EH (cell line): ENCODE data around the gene NRP2.
A peak's percentile ranks its signal among the peaks of the same experiment; 100 is the strongest.

Experiments used
- DNase-seq: peaks from one replicate; pipeline ENCODE4 v3.0.0-alpha.2; 2015; ENCODE audit warnings: low read depth

Gene NRP2

DNA sequence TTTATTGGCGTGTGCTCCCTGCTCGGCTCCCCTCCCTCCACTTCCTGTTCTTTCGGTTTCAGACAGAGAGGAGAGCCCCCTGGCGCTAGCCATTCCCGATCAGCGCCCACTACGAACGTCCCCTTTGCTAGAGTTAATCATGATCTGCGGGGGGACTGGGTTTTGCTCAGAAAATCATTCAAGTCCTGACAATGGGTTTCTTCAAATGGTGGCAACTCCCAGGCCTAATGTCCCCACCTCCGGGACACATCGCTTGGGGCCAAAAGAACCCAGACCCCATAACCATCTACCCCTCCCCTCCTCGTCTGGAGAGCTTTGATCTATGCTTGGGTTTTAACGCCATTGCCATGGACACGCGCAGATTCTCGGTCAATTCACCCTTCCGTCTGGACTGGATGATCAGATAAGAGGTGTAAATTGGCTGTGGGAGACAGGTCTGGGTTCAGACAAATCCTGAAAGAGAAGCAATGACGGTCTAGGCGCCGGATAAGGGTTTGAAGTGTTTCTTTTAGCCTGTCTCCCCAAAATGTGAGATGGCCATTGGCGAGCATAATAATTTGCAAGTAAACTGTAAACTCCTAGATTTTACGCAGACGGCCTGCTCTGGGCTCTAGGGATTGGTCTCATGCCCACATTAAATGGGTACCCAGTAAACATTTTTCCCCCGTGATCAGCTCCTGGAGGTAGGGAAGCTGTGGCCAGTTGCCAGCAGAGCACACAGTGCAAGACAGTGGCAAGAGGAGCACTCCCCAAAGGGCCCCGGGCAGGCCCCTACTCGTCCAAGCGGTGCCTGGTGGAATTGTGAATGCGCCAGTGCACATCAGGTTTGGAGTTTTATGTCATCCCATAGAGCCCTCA is 4.7 kb downstream of the NRP2 start:
- DNase-seq = no peak

DNA sequence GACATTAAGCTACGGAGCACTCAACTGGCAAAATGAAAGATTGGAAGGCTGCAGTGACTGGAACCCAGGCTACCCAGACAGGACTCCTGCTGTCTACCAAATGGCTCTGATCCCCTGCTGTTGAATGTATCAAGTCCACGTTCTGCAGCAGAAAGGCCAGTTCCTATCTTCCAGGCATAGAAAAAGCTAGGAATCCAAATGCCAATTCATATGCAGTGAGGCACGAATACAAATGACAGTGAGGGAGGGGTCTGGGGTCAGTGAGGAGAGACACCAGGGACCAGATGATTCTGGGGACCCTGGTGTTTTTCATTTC is 5.3 kb downstream of the NRP2 start:
- DNase-seq = no peak

DNA sequence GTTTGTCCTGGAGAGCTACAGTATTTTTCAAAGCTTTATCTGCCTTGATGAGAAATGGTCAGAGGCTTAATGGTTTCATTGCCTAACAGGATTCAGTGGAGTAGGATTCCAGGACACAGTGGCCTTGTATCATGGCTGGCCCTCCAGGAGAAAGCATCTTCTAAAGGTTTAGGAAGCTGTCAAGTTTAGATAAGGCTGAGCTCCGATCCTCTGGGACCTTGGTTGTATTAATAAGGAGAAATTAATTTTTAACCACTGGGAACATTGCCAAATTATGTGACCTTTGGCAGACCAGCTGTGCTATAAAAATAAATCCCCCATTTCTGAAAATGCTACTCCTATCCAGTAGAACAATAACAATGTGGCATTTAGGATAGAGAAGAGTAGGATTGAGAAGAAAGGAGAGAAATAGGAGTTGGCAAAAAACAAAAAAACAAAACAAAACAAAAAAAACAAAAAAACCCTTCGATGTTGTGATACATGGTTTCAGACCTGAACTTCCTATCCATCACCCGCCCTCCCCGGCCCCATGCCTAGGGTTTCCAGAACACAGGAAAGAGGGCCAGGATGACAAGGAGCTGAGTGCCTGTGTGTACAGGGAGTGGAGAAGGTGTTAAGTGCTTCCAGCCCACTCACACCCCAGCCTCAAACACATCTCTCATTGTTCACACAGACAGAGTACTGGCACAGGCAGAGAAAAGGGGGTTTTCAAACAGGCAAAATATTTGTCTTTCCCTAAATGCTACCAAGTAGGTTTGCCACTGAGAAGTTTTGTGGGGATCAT is 6.3 kb downstream of the NRP2 start:
- DNase-seq = no peak

DNA sequence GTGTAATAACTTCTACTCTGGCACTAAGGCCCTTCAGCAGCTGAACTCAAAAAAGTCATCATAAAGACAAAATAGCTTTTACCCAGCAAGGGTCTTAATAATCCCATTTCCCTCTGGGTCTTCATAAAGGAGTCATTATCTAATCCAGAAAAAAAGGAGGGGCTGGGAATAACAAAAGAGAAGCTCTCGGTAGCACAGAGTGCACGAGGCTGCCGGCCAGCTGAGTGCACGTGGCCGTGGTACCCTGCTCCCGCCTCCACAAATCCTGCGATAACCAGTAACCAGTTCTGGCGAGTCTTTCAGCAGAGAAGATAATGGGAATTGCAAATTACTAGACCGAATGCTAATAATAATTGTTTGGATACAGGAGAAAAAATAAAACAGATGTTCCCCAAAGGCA is 7.5 kb downstream of the NRP2 start:
- no peak for DNase-seq

DNA sequence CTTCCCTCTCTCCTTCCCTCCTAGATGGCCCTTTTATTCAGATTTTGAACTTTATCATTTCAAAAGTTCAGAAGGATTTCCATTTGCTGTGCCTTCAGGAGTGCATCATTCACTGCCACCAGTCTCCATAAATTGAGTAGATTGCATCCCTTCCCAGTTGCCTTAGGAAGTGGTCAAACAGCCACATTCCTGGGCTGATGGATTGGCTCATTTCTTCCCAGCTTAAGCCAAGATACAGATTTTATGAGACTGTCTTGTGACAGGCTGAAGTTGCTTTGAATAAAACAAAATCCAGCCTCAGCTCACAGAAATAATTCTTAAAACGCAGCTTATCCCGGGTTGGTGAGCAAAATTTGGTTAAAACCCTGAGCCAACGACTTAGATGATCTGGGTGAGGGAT is 9.8 kb downstream of the NRP2 start:
- peak; percentile 86 for DNase-seq

DNA sequence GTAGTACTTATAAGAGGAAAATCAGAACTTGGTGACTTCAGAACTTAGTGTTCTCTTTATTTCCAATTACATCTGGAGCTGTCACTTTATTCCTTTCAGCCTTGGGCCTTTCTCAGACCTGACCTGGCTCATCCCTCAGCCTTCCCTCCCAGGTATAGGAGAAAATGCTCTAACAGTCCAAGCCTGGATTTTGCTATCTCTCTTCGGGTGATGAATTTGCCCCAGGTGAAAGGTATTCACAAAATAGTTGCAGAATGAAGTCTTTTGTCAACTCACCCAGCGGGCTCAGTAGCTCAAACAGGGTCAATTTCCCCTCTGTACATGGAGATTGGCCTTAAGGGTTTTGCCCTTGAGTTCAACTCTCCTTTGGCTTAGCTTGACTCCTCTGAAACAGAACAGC is 12.0 kb downstream of the NRP2 start:
- DNase-seq = no peak

DNA sequence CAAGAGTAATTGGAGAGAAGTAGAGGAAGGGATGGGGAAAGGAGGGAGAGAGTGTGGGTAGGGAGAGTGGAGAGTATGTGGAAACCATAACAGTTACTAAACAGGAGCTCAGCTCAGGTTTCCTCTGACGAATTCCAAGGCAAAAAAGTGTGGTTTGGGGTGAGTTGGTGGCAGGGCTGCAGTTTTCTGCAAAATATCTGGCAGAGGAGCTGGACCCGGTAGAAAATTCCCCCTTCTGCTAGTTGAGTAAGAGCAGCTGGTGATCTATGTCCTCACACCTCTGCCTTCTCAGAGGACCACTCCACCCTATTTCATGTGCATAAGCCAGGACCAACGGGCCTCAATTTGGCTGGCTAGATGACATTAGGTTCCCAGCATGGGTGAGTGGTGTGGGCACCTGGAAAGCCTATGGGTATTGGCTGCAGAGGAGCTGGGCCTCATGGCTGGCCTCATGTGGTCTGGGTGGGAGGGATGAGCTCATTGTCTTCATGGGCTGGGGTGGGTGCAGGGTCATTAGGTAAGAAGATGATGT is 13.2 kb downstream of the NRP2 start:
- peak; percentile 77 for DNase-seq

DNA sequence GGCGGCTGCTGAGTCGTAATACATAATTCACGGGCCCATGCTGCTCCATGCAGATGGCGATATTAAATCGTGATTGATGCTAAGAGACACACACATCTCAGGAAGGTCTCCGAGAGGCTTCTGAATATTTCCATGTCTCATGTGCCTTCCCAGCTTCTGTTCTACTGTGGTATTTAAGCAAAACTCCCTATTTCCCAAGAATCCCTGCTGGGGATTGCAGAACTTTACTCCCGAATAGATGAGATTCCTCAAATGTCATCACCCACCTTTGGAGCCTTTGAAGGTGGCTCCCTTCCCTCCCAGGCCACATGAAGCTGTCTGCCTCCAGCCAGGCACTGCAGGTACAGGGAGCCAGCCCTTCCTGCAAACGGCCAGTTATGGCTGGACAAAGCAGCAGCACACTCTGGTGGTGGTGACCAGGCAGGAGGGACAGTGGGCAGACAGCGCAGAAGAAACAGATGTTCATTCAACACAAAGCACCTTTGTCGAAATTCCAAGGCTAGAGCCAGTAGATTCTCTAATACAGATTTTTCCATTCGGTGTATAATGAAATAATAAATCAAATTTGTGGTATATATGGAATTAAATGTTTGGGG is 14.1 kb downstream of the NRP2 start:
- peak; percentile 53 for DNase-seq

DNA sequence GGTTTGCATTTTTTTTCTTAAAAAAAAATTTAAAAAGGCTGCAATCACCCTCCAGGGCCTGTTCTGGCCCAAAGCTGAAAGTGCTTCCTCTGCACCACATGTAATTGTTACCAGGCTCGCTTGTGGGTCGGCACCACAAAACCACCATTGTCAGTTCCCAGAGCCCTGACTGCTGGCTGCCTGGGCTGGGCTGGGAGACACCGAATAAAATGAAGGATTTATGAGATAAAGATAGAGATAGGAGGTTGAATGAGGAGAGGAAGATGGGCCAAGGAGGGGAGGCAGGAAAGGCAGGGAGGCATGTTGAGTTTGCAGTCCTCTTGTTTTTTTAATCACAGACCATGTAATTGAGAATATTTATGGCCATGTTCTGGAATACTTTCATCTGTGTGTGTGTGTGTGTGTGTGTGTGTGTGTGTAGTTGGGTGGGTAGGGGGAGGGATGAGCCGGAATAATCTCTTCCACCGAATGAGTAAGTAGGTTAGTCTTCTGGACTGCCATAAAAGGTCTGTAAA is 14.7 kb downstream of the NRP2 start:
- DNase-seq = peak; percentile 90

DNA sequence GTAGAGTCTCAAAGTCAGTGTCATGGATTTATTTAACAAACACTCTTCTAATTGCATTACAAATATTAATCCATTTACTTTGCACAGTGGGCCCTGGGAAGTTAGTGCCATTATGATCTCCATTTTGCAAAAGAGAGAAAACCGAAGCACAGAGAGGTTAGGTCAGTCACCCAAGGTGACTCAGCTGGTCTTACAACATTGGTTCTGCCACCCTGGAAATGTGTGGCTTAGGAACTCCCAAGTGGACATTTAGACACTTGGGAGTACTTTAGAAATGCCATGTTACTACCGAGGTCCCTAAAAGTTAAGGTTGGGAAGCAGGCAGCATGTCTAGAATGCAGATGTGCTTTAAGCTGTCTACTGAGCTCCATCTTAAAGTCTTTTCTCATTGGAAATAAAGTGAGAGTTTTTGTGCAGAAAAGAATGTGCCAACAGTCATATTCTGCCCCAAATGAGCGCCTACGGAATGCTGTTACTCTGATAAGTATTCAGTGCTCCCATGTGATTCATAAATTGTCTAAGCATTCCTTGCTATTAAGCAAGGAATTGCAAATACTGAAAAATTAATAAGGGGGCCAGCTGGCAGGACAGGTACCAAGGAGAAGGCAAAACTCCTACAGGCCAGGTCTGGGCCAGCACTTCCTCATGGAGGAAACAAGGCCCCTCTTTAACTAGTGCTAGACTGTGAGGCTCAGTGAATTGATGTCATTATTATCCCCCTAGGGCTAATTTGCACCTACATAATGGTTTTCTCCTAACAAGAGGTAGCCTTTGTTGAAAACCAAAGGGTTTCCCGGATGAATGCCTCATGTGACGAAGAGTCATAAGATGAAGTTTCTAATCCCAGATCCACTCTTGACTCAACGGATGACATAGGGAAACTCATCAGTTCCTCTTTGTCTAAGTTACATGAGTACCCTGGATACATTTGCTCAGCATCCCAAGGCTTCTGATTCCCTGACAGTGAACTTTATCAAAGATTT is 16.3 kb downstream of the NRP2 start:
- DNase-seq = peak; percentile 61

DNA sequence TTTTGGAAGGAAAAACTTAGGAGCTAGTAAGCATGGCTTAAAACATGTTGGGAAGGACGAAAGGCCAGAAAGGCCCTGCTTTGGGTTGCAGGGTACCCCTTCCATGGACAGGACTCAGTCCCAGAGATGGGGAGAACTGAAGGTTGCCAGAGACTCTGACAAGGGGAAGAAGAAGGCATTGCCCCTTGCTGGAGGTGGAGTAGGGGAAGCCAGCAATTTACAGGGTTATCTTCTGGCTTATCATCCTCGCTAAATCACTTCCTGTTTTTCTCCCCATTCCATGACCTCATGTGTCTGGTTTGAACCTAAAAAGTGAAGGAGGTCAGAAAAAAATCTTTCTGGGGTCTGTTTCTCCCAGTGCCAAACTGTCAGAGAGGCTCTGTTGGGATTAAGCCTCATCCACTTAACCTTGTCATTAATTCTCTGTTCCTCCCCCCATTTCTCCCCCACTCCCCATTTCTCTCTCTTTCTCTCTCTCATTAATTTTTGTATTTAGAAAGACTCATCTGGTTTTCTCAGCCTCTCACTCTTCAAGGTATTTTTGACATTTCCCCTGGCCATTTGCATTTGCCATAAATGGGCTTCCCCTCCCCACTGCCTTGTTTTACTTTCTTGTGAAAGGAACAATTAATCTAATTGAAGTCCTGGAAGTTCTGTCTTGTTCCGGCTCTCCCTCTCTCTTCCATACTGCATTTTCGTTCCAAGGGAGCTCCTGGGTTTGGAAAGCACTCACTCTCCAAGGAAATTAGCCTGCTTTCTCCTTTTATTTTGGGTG is 17.4 kb downstream of the NRP2 start:
- no peak for DNase-seq

DNA sequence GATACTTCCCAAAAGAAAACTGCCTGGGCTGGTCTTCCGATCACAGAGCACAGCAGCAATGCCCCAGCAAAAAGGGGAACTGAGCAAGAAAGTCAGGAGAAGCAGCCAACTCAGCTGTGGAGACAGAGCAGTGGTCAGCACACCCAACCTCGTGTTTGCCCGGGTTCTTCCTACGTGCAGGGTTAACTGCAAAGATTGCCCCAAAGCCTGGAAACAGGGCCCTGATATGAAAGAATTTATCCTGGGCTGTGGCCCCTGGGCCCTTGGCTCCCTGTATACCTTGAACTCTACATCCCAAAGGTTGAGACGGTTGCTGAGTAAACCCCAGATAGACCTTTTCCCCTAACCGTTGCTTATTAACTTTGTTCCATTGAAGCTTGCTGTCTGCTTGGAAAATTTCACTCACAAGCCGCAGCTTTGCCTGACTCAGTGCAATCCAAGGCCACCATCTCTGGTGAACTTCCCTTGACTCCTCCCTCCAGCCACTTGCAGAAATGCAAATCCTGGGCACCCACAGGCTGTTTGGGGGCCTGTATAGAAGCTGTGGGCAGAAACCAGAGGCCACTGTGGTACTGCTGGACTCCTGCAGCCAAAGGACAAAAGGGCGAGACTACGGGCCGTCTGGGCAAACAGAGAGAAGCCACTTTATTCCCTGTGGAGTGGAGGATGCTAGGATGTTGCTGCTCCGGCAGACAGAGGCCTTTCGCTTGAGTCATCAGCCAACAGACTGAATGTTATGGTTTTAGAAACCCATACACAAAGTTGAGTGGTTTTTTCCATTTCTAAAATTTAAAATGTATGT is 18.2 kb downstream of the NRP2 start:
- DNase-seq = peak; percentile 95

DNA sequence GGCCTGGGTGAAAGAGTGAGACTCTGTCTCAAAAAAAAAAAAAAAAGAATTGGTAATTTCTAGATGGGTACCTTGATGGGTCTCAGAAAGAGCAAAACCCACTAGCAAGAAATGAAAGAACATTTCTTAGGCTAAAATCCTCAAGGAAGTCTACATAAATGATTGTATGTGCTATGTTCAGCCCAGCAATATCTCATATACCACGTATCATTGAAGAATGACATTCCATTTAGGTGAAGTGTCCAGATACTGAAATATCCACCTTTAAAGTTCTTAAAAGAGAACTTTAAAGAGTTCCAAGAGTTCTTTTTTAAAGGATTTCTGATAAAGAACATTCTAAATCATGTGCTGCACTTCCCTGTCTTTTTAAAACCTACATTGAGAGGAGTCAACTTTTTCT is 19.2 kb downstream of the NRP2 start:
- DNase-seq = peak; percentile 66

DNA sequence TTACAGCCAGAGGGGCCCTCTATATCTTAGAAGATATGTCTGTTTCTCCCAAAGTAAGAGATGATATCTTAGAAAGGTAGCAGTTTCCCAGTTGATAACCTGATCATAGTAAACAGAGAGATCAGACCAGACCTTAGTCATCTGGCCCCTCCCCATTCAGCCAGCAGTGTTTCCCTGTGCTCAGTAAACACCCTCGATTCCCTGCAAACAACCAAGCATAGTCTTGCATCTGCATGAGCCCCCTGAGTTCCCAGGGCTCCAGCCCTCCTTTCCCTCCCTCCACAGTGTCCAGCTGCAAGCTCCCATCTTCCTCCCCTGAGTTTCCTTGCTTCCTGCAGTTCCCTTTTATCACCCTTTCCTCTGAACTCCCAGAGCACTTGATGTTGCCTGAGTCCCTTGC is 20.3 kb downstream of the NRP2 start:
- DNase-seq = no peak

DNA sequence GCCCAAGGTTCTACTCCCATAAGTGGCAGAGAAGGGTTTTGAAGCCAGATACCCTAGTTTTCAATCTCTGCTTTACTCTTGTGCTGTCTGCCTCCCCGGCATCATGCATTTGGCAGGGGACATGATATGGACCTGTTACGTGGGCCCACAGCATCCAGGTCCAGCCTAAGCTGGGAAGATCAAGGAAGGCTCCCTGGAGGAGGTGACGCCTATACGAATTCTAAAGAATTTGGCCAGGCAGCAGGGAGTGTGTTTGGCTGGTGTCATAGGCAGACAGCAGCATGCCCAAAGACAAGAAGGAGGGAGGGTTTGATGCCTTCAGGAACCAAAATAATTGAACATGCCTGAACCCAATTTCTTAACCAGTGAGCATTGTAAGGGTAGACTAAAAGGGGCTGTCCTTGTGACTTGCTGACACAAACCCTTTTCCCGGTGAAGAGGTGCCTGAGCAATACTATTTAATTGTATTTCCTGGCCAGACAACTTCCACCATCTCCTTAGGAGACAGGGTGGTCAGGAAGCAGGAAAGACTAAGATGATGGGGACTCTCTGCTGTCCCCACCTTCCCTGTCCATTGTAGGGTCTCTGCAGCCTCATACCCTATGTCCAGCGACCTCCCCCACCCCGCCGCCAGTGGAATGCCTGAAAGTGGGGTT is 21.3 kb downstream of the NRP2 start:
- no peak for DNase-seq

DNA sequence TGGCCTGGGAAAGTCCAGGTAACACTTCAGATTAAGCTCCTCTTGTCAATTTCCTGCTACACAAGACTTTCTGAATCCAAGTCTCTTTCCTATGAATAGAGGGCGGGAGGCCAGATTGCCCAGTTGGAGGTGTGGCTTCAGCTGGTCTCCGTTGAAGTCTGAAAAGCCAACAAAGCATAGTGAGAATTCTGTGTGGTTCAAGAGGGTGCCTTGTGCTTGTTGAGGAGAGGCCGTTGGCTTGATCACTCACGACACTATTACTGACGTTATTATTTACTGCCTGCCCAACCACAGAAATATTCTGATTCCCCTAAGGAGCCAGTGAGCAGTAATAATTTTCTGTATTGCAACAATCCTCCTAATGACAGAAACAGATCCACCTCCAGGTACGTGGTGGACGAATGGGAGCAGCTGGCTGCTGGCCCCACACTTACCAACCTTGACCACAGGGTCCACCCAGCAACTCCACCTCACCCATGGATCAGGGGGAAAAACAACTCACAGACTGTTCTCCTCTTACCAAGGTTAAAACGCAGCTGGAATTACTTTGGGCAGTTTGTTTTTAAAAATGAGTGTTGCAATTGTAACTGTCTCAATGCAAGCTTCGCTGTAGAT is 21.9 kb downstream of the NRP2 start:
- no peak for DNase-seq

DNA sequence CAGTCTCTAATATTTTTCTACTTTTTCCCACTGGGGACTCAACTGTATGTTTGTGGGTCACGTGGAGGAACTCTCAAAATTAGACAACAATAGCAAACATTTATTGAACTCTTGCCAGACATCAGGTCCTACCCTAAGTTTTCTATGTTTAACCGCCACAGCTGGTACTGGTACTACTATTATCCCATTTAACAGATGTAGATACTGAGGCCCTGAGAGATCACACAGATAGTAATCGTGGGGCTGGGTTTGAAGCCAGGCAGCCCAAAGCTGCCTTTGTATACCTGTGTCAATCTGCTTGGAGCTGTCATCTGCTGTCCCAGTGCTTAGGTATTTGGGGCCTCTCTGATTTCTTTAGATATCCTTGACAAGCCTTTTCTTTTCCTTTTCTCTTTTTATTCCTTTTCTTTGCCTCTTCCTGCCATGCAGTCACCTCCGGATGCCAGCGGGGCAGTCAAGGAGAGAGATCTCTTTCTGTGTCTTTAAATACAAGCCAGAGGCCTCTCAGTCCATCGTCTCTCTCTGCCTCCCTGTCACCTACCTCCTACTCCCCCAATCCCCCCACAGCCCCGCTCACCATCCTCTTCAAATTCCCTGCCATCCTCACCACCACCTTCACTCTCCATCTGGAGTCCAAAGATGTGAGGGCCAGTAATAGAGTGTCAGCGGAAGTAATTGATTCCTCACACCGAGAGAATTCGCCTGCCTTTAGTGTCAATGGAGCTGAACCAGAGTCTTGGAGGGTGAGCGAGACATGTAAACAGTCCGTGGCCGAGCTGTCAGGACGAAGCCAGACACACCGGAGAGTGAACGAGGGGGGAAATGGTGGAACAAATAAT is 23.4 kb downstream of the NRP2 start:
- DNase-seq = no peak
